Measurements from ENCODE around the gene MAP1LC3B2. TPM values are rescaled to one million over a fixed set of nuclear protein-coding genes. Genes with fewer than 3 reads are reported as not detected.

Gene MAP1LC3B2
- total RNA-seq, 1 donor from 2014 or later: 0.82 TPM

- no peaks in the 10 kb centered on the region for H3K9me3 Mint-ChIP-seq
- DNase-seq (ENCODE audit: low read depth, low spot score): no peak
- no peak for TF ChIP-seq CTCF (conservative IDR thresholded peaks at IDR 0.05)
- H3K27me3 Mint-ChIP-seq (ENCODE audit: low read depth): peaks cover 22% of the 10 kb centered on the region
- H3K4me3 Mint-ChIP-seq: no peak overlapping the region
- H3K36me3 Mint-ChIP-seq (ENCODE audit: low read depth): no peaks in the 10 kb centered on the region
- peaks cover 27% of the 10 kb centered on the region for H3K4me1 Mint-ChIP-seq
- no peak overlapping the region for H3K27ac Mint-ChIP-seq (ENCODE audit: unreplicated experiment)
Measured at GRCh38 chr12:116528065-116528464, 31.1 kb upstream of the MAP1LC3B2 start.

- H3K4me3 Mint-ChIP-seq: no peak overlapping the region
- no peak for TF ChIP-seq CTCF (conservative IDR thresholded peaks at IDR 0.05)
- H3K27ac Mint-ChIP-seq (ENCODE audit: unreplicated experiment): no peak overlapping the region
- H3K9me3 Mint-ChIP-seq: no peaks in the 10 kb centered on the region
- peaks cover 30% of the 10 kb centered on the region for H3K4me1 Mint-ChIP-seq
- H3K27me3 Mint-ChIP-seq (ENCODE audit: low read depth): peaks cover 22% of the 10 kb centered on the region
- DNase-seq (ENCODE audit: low read depth, low spot score): no peak
- no peaks in the 10 kb centered on the region for H3K36me3 Mint-ChIP-seq (ENCODE audit: low read depth)
Measured at GRCh38 chr12:116528498-116528897, 30.7 kb upstream of the MAP1LC3B2 start.

GRCh38 chr12:116529048-116529447 is 30.1 kb upstream of the MAP1LC3B2 start:
- Mint-ChIP-seq H3K36me3 (ENCODE audit: low read depth) (no peaks in the 10 kb centered on the region), H3K27ac (ENCODE audit: unreplicated experiment) (no peak overlapping the region), H3K4me3 (no peak overlapping the region), H3K4me1 (peaks cover 35% of the 10 kb centered on the region), H3K27me3 (ENCODE audit: low read depth) (peaks cover 22% of the 10 kb centered on the region), H3K9me3 (no peaks in the 10 kb centered on the region)
- no peak for TF ChIP-seq CTCF (conservative IDR thresholded peaks at IDR 0.05)
- no peak for DNase-seq (ENCODE audit: low read depth, low spot score)

GRCh38 chr12:116529686-116530085 is 29.5 kb upstream of the MAP1LC3B2 start:
- H3K4me3 Mint-ChIP-seq: no peak overlapping the region
- H3K27ac Mint-ChIP-seq (ENCODE audit: unreplicated experiment): no peak overlapping the region
- no peak for DNase-seq (ENCODE audit: low read depth, low spot score)
- peaks cover 40% of the 10 kb centered on the region for H3K4me1 Mint-ChIP-seq
- no peak for TF ChIP-seq CTCF (conservative IDR thresholded peaks at IDR 0.05)
- no peaks in the 10 kb centered on the region for H3K36me3 Mint-ChIP-seq (ENCODE audit: low read depth)
- peaks cover 17% of the 10 kb centered on the region for H3K27me3 Mint-ChIP-seq (ENCODE audit: low read depth)
- no peaks in the 10 kb centered on the region for H3K9me3 Mint-ChIP-seq

GRCh38 chr12:116532428-116532827 is 26.8 kb upstream of the MAP1LC3B2 start:
- H3K9me3 Mint-ChIP-seq: no peaks in the 10 kb centered on the region
- peak overlapping the region; percentile 87 for H3K4me3 Mint-ChIP-seq
- no peak overlapping the region for H3K27ac Mint-ChIP-seq (ENCODE audit: unreplicated experiment)
- no peak for TF ChIP-seq CTCF (conservative IDR thresholded peaks at IDR 0.05)
- no peak for DNase-seq (ENCODE audit: low read depth, low spot score)
- H3K27me3 Mint-ChIP-seq (ENCODE audit: low read depth): peaks cover 2% of the 10 kb centered on the region
- no peaks in the 10 kb centered on the region for H3K36me3 Mint-ChIP-seq (ENCODE audit: low read depth)
- H3K4me1 Mint-ChIP-seq: peaks cover 42% of the 10 kb centered on the region

GRCh38 chr12:116532986-116533342 is 26.2 kb upstream of the MAP1LC3B2 start:
- Mint-ChIP-seq H3K9me3 (no peaks in the 10 kb centered on the region), H3K36me3 (ENCODE audit: low read depth) (no peaks in the 10 kb centered on the region), H3K4me3 (peak overlapping the region; percentile 87), H3K4me1 (peaks cover 47% of the 10 kb centered on the region), H3K27ac (ENCODE audit: unreplicated experiment) (no peak overlapping the region), H3K27me3 (ENCODE audit: low read depth) (no peaks in the 10 kb centered on the region)
- no peak for TF ChIP-seq CTCF (conservative IDR thresholded peaks at IDR 0.05)
- DNase-seq (ENCODE audit: low read depth, low spot score): no peak

All from neural crest cell (in vitro differentiated cells).